ENCODE results near the gene ACOXL.
"Not testable (repeated sequence)": the region's sequence is repeated elsewhere in the genome, so short reads cannot be mapped to it uniquely, and the experiment has no call there.

ACOXL gene

DNA sequence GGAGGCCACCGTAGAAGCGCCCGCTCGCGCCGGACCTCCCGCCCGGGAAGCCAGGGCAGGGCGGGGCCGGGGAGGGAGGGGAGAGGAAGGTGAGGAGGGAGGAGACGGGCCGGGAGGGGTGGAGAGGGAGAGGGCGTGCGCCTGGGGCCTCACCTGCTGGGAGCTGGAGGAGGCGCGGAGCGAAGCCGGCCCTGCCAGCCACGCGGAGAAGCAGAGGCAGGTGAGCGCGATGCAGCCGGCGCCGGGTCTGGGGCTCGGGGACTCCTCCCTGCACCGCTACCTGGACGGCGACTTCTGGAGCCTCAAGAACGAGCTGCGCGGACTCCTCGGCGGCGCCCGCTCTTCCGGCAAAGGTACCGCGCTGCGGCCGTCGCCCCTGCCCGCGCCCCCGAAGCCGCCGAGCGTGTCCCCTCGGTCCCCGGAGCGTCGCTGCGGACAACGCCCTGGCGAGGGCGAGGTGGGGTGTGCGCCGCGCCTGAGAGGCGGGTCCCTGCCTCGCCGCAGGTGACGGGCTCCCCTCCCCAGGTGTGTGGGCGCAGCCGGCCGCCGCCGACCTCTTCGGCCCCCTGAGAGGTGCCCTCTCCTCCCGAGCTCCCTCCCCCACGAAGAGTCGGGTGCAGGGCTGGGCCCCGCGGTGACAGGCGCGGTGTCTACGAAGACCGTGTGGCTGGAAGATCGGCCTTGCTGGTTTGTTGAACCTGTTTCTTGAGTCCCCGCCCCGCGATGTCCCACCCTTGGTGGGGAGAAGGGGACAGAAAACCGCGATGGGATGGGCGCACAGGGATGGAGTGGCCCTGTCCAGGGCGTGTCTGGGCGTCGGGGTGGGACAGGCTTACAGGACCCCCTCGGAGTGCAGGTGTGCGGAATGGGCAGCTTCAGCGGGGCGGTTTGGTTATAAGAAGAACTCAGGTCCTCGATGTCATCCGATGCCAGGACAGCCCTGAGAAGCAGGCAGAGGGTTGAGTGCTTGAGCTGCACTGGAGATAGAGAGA, at the start of gene ACOXL:
ACOXL (plus strand) TSS at position 152 of the 992 bp plus-strand sequence. CDS start 35,817 bp downstream, outside the sequence.
- DNase-seq, result peak; percentile 73

DNA sequence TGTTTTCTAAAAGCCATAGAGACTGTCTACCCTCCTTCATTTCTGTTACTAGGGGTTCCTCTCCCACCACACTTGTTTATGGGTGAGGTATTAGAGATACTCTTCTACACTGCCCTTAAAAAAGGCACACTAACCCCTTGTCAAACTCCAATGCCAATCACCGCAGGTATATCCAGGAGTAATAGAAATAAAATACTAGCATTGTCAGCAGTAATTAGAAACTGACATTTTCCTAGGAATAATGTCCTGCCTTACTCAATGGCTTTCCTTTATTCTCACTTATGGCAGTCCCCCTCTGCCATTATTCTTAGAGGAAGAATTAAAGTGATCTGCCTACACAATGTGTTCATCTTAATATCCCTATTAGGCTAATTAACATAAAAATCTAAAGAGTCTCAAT, 49.5 kb upstream of the ACOXL start:
- no peak for DNase-seq

DNA sequence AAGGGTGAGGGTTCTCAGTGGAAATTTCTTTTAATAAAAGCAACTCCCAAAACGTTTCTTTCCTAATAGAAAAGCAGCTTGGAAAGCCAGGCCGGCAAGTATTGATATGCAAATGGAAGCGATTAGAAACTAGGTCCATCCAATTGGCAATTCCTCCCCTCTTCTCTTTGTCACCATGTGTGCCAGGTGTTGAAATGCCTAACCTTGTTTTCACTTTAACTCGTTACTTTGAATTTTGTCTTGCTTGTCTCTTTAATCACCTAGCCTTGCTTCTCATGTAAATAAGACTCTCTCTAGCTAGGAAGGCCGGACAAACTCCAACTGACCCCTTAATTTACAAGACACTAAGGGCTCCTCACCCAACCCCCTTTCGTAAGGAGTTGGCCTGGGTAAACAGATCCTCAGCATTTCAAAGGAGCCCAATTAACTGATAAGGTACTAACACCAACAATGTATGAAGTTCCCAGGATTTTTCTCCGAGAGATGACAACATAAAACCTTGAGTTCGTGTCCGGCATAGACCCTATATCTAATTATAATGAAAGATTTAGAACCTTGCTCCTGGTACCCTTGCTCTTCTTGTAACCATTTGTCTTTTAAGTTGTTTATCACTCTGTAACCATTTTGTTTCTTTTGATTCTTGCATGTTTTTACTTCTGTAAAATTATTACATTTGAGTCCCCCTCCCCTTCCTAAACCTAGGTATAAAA, 44.4 kb upstream of the ACOXL start:
- DNase-seq, result not testable (repeated sequence)

DNA sequence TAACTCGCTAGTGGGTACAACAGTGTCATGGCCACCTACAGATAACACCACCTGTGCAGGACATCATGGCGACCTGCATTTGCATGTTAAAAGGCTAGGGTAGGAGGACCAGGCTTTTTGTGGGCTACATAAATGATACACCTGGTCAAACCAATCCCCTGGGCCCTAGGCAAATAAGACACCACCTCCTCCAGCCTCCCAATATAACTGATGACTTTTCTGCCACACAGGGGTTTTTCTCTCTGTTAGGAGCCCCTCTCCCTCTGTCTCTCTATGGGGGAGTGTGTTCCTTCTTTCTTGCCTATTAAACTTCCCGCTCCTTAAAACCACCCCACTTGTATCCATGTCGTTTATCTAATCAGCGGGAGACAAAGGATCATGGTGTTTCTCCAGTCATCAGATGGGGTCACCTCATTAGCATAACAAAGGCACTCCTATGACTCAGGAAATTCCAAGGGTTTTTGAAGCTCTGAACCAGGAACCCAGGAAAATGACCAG, 43.7 kb upstream of the ACOXL start:
- no peak for DNase-seq

DNA sequence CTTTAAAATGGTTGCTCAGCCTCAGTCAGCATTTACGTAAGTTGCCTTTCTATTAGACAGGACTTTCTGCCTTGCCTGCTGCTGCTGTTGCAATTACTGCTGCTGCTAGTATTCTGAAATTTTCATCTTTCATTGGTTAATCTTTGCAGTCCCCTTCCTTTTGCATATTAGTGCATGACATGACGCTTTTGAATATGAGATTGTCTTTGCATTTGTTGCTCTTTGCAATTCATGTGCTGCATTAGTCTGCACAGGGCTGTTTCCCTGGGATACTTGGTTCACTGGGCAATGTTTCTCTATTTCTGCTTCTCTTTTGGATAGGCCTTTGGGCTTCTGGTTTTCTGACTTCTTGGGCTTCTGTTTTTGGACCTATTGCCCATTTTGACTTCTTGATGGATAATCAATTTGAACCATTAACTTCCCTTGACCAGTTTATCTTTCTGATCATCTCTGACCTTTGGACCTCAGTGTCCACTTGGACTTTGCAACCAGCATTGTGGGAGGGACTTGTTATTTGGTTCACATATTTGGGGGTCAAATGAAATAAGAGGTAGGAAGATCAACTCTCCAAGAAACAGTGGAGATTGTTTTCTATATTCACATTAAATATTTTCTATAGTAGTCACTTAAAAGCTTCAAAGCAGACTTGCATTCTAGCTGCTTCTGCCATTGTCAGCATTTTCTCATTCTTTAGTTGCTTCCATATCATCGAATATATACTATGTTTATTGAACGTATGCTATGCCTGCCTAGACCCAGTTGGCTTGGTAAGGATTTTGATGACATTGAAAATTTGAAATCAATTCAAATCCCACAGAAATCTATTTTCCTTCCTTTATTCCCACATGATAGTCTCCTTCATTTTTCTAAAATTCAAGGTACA, 42.0 kb upstream of the ACOXL start:
- no peak for DNase-seq

DNA sequence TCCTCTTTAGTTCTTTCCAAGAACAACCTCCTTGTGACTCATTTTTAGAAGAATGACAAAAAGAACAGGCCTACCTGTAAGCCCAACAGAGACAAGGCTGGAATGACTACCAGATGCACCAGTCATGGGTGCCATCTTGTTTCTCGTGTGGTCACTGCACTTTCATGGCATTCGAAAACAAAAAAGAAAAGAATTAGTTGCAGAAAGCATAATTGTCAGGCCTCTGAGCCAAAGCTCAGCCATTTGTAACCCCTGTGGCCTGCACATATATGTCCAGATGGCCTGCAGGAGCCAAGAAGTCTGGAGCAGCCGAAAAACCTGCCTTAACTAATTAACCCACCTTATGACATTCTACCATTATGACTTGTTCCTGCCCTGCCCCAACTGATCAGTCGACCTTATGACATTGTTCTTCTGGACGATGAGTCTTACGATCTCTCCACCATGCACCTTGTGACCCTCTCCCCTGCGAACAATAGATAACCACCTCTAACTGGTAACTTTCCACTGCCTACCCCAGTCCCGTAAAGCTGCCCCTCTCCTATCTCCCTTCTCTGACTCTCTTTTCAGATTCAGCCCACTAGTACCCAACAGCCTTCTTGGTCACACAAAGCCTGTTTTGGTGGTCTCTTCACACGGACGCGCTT, 40.6 kb upstream of the ACOXL start:
- DNase-seq, result no peak

DNA sequence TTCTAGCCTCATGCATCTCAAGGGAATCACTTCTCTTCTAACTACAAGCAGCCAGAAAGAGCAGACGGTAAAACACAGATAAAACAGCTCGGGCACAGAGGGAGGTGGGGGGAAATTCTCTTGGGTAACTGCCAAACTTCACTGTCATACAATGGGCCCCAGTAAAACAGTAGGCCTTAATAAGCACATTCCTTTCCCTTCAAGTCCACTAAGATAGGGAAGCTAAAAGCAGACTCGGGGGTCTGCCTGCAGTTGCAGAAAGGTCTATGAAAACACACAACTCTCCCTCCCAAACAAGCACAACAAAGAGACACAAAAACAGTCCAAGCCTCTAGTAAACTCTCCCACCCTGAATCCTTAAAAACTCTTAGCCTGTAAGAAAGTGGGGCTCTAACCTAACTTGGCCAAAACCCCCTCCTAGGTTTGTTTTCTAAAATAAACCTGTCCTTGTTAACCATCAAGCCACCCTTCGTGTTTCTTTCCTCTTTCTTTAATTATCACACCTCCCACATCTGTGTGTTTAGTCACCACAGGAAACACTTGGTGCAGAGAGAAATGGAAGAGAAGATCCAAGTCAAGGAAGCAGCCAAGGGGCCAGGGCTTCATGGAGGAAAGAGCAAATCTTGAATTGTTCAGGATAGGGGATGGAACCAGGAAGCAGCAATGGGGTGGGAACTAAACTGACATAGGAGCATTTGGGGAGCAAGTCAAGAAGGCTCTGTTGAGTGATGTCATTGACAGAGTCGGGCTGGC, 37.1 kb upstream of the ACOXL start:
- DNase-seq, result not testable (repeated sequence)

DNA sequence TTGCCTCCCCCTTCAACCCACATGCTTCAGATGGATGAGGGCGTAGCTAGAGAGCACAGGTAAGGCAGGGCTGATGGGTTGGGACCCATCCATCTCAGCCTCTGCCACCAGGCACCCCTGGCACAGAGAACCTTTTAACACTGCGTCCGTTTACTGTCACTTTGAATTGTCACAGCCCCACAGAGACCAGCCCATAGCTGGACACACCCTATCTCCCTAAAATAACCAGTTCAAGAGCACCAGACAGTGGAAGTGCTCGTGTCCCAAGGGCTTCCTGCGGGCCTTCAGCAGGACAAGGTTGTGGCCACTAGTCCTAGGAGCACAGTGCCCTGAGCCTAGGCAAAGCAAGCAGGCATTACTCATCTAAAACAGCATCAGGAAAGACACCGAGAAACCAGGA, 34.1 kb upstream of the ACOXL start:
- DNase-seq, result not testable (repeated sequence)

DNA sequence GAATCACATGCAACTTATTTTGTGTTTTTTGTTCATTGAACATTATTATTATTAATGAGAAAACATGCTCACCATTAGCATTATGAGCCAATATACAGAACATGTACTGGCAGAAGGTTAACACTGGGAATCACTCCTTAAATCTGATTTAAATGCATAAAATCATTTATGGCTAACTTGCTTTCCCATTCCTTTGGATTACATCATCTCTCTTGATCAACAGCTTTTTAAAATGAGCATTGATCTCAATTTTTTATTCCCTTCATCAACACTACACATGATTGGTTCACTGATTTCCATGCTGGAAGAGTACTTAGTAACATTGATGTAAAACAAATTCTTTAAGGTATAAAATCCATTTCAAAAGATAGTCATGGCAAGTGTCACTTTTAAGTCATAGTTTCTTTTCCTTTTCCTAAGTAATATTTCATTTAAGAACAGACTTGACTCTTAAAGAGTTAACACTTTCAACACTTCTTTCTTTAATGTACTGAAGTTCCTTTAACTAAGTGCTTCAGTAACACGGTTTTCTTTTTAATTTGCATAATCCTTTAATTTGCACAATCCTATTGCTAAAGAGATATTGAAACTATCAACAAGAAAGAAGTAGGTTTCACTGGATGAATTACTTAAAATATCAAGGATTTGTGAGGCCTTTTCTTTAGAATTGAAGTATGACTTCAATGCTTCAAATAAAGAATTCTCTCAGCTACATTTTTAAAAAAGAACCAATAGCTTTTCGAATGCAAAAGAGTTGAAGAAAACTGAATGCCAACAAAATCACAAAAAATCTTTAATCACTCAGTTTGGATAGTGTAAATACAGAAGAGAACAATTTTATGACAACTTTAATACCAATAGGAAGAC, 29.6 kb upstream of the ACOXL start:
- DNase-seq, result no peak

DNA sequence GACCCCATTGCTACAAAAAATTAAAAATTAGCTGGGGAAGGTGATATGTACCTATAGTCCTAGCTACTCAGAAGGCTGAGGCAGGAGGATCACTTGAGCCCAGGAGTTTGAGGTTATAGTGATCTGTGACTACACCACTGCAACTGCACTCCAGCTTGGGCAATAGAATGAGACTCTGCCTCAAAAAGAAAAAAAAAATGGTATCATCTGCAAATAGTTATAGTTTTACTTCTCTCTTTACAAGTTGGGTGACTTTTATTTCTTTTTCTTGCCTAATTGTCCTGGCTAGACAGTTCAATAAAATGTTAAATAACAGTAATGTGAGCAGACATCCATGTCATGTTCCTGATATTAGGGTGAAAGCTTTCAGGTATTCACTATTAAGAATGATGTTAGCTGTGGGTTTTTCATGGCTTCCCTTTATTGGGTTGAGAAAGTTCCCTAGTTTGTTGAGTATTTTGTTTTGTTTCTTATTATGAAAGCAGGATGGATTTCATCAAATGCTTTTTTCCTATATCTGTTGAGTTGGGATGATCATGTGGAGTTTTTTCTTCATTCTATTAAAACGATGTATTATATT, 24.9 kb upstream of the ACOXL start:
- no peak for DNase-seq

DNA sequence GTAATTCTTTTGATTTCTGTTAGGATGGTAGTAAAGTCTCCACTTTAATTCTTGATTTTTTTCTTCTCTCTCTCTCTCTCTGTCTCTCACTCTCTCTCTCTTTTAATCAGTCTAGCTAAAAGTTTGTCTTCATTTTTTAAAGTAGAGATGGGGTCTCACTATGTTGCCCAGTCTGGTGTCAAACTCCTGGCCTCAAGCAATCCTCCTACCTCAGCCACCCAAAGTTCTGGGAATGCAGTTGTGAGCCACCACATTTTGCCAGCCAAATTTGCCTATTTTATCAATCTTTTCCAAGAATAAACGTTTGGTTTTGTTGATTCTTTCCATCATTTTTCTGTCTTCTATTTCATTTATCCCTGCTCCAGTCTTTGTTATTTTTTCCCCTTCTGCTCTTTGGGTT, 23.9 kb upstream of the ACOXL start:
- DNase-seq, result no peak

DNA sequence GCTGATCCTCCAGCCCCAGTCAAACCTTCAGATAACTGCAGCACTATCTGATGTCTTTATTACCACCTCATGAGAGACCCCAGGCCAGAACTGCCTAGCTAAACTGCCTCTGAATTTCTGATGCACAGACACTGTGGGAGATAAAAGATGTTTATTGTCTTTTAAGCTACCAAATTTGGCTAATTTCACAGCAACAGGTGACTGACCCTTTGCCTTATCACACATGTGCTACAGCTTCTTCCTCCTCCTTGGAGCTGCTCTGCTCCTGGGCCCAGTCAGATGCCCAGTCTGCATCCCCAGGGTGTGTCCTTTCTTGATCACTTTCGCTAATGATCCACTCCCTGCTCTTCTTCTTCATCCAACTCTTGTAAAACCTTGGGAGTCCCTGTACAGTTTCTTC, 19.6 kb upstream of the ACOXL start:
- no peak for DNase-seq

DNA sequence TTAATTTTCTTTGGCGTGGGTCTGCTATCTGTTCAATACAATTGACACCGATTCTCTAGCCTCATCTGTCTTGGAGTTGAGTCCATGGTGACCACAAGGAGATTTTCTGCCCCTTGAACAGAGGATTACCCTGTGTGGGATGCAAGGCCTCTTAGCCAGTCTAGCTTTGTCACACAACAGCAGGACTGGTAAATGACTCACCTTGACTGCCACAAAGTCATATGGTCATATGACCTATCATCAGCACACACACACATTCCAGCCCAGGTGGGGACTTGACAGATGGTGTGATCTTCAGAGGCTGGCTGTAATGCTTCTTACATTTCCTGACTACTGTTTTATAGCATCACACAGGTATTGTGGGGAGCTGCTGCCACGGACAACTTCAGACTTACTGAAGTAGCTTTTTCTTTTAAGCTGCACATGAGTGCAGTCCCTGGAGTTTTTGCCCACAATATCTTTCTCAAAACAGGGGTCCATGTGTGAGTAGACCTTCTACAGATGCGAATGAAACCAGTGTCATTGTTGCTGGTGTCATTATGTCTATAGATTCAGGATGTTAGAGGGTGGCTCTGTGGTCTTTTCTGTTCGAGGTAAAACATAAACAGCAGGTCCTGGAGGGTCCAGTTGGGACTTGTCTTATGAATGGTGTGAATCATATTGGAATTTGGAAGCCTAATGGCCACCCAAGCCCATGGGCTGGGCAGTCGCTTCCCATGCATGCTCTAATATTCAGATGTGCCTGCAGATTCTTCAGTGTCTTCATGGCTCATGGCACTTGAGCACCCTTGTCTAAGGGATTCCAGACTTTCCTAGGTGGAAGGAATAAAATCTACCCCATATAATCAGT, 18.6 kb upstream of the ACOXL start:
- no peak for DNase-seq

DNA sequence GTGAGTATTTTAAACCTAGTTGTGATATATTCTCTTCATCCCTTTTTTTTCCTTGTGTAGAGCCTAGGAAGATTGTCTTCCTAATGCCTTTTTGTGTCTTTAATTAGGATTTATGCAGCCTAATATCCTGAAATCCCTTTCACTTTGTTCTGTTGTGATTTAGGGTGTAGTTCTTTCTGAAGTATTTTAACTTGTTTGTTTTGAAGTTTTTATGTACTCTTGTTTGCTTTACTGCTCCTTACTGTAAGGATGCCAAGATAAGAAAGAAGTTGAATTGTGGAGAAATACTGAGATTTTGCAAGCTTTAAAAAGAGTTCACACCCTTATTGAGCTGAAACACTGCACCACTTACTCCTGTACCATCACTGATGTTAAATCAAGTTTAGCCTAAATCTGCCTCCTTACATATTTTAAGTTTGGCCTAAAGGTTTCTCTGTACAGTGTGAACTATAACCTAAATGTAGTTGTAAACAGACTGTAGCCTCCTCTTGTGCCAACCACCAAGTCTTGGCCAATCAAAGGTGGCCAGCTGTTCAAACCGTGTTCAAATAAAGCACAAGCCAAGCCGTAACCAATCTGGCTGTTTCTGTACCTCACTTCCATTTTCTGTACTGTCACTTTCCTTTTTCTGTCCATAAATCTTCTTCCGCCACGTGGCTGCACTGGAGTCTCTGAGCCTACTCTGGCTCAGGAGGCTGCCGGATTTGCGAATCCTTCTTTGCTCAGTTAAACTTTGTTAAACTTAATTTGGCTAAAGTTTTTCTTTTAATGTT, 17.7 kb upstream of the ACOXL start:
- DNase-seq, result no peak

DNA sequence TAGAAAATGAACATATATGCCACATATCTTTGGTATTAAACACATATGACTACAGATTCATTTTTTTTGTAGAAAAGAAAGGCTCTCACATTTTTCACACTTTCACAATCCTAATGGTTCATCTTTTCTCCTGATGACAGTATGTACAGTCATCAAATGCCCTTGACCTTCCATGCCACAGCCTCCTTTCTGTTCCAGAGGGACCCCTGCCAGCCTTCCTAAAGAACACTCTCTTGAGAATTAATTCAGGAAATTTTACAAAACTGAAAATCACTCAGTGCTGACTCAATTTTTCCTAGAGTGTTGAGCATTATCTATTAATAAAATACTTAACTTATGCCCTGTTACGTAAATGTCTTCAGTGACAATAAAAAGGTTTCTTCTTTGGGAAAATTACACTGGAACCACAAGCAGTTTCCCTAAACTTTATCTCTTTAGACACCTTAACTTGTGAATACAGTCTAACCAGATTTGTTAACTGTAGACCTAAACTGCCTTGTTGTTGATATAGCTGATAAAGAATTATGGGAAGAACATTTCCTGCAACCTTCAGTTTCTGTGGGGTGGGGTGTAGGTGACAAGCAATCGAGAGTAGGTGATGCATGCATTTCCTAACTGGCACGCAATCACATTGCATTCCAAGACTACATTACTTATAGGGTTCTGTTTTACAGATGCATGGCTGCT, 15.3 kb upstream of the ACOXL start:
- no peak for DNase-seq

DNA sequence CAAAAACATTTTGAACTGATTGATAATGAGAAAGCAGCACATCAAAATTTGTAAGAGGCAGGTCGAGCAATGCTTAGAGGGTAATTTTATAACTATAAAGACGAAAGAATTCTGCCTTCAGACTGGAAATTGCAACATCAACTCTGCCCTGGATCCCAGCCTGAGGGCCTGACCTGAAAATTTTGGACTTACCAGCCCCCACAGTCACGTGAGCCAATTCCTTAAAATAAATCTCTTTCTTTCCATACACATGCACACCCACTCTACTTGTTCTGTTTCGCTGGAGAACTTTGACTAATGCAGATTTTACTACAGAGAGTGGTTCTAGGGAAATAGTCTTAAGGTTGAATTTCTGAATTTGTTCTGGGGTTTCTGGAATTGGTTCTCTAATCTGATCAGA, 14.6 kb upstream of the ACOXL start:
- DNase-seq, result no peak

DNA sequence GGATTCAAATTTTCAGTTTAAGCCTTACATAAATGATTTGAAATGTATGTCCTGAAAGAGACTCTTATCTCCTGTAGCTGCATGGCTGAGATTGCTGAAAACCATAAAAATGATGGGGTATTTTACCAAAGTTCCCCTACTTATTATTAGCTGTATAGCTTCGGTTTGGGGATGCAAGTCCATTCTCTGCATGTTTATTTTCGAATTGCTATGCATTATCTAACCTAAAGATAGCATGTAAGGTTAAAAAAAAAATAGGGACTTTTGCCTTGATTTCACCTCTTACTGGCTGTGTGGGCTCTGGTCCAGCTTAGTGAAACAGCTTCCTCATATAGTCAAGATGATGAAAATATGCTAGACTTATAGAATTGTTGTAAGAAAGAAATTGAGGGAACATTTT, 14.0 kb upstream of the ACOXL start:
- no peak for DNase-seq

DNA sequence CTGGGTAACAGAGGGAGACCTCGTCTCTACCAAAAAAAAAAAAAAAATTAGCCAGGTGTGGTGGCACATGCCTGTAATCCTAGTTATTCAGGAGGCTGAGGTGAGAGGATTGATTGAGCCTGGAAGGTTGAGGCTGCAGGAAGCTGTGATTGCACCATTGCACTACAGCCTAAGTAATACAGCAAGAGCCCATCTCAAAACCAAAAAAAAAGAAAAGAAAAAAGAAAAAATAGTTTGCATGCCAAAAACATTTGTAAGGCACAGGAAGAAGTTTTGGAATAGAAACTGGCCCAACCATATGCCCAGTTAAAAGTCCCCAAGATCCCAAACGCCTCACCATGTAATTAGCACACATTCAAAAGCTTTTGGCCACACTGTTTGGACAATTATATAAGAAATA, 13.4 kb upstream of the ACOXL start:
- DNase-seq, result no peak

All from NCI-H345 (cell line).